SK-N-SH (cell line): ENCODE data around the gene KLHL30. TPM values are rescaled to one million over a fixed set of nuclear protein-coding genes. Genes with fewer than 3 reads are reported as not detected.
"Not testable (repeated sequence)": the region's sequence is repeated elsewhere in the genome, so short reads cannot be mapped to it uniquely, and the experiment has no call there.

Experiments
- CTCF ChIA-PET: fragments of 300-600, 350-600 bp; formaldehyde crosslinking; extraction: SDS; loops from one replicate; lab custom pipeline; 2021; lab: Yijun Ruan, JAX
- POLR2A ChIA-PET: fragments of 350-600 bp; sonication (Branson Sonifier 250); formaldehyde crosslinking; extraction: SDS; loops from one replicate; lab custom pipeline; 2020; ENCODE audit warnings: antibody characterized with exemption, inconsistent platforms; lab: Yijun Ruan, JAX
- DNase-seq: peaks from one replicate; pipeline ENCODE4 v3.0.0; 2012
- H2AFZ ChIP-seq: fragments of 200-600 bp; sonication (generic); 2 replicates; pipeline ENCODE4 v1.8.1; 2016; ENCODE audit warnings: antibody characterized with exemption, mild to moderate bottlenecking, low read depth
- H3F3A ChIP-seq: fragments of 200-600 bp; sonication (generic); replicated peaks from 2 replicates; pipeline ENCODE3; 2016; ENCODE audit warnings: antibody characterized with exemption, mild to moderate bottlenecking; ENCODE audit not compliant: insufficient read depth
- H3K27ac ChIP-seq, 2 experiments: fragments of 200-500 bp in 1 of 2; fragments of 200-600 bp in 1 of 2; sonication (Bioruptor generic) in 1 of 2; sonication (generic), shearing (Covaris generic) in 1 of 2; 2 replicates each; pipeline versions ENCODE4 v1.5.1 to v1.6.1; 2014 to 2016; ENCODE audit warnings: low read depth in 2 of 2, inconsistent platforms in 1 of 2, low read length in 1 of 2, mild to moderate bottlenecking in 1 of 2, mixed read lengths in 1 of 2
- H3K27me3 ChIP-seq: fragments of 200-600 bp; sonication (generic), shearing (Covaris generic); 2 replicates; pipeline ENCODE4 v1.6.1; 2016; ENCODE audit warnings: mixed run types; ENCODE audit not compliant: insufficient read depth
- H3K36me3 ChIP-seq, 2 experiments: fragments of 200-500 bp in 1 of 2; fragments of 200-600 bp in 1 of 2; sonication (Bioruptor generic) in 1 of 2; sonication (generic) in 1 of 2; replicated peaks in 1 of 2; 2 replicates each; pipeline versions ENCODE3 to v1.5.1; 2014 to 2016; ENCODE audit warnings: low read length in 1 of 2, mild to moderate bottlenecking in 1 of 2; ENCODE audit not compliant: insufficient read depth in 2 of 2, control insufficient read depth in 1 of 2
- H3K4me1 ChIP-seq, 2 experiments: fragments of 200-500 bp in 1 of 2; fragments of 200-600 bp in 1 of 2; sonication (Bioruptor generic) in 1 of 2; sonication (generic), shearing (Covaris generic) in 1 of 2; 2 replicates each; pipeline versions ENCODE4 v1.5.1 to v1.6.1; 2014 to 2016; ENCODE audit warnings: low read depth in 1 of 2, low read length in 1 of 2, mixed run types in 1 of 2; ENCODE audit not compliant: insufficient read depth in 2 of 2, control insufficient read depth in 1 of 2
- H3K4me2 ChIP-seq: fragments of 200-600 bp; sonication (generic), shearing (Covaris generic); 2 replicates; pipeline ENCODE4 v1.6.1; 2017; ENCODE audit warnings: mixed run types
- H3K4me3 ChIP-seq, 2 experiments: fragments of 200-500 bp in 1 of 2; fragments of 200-600 bp in 1 of 2; sonication (Bioruptor generic) in 1 of 2; sonication (generic), shearing (Covaris generic) in 1 of 2; 2 replicates each; pipeline versions ENCODE4 v1.5.1 to v1.8.1; 2014 to 2016; ENCODE audit warnings: low read depth in 2 of 2, inconsistent platforms in 1 of 2, low read length in 1 of 2, mild to moderate bottlenecking in 1 of 2, mixed read lengths in 1 of 2, moderate library complexity in 1 of 2
- H3K79me2 ChIP-seq: fragments of 200-600 bp; sonication (generic); 2 replicates; pipeline ENCODE4 v1.8.1; 2017; ENCODE audit warnings: mild to moderate bottlenecking; ENCODE audit not compliant: insufficient read depth
- H3K9ac ChIP-seq: fragments of 200-600 bp; sonication (generic); 2 replicates; pipeline ENCODE4 v1.6.1; 2017; ENCODE audit warnings: mixed run types
- H3K9me2 ChIP-seq: fragments of 200-600 bp; sonication (generic); 2 replicates; pipeline ENCODE4 v1.6.1; 2017; ENCODE audit warnings: mixed run types
- H3K9me3 ChIP-seq: fragments of 200-600 bp; sonication (generic); 2 replicates; pipeline ENCODE4 v1.6.1; 2017; ENCODE audit warnings: mixed run types, mild to moderate bottlenecking, moderate library complexity
- H4K20me1 ChIP-seq: fragments of 200-600 bp; sonication (generic); 2 replicates; pipeline ENCODE4 v1.6.1; 2017; ENCODE audit warnings: mild to moderate bottlenecking, mixed run types; ENCODE audit not compliant: insufficient read depth
- CHD2 ChIP-seq: fragments of 150-350 bp; IDR thresholded peaks from 2 replicates; pipeline ENCODE4 v1.6.1; 2018; ENCODE audit warnings: low read length; ENCODE audit not compliant: partially characterized antibody
- EZH2phosphoT487 ChIP-seq: fragments of 200-600 bp; sonication (generic); IDR thresholded peaks from 2 replicates; pipeline ENCODE4 v1.6.1; 2017; ENCODE audit warnings: low read depth, mixed run types, mild to moderate bottlenecking, antibody characterized with exemption, moderate library complexity, borderline replicate concordance
- GABPA ChIP-seq: IDR thresholded peaks from 2 replicates; pipeline ENCODE4 v1.4.0; 2012; ENCODE audit warnings: low read depth, mild to moderate bottlenecking
- MAX ChIP-seq: IDR thresholded peaks from 2 replicates; pipeline ENCODE4 v1.4.0; 2012; ENCODE audit warnings: low read depth
- NRF1 ChIP-seq: IDR thresholded peaks from 2 replicates; pipeline ENCODE4 v1.6.1; 2012; ENCODE audit warnings: low read depth, mild to moderate bottlenecking, low read length
- PBX3 ChIP-seq: IDR thresholded peaks from 2 replicates; pipeline ENCODE4; 2012
- RCOR1 ChIP-seq: fragments of 150-350 bp; IDR thresholded peaks from 2 replicates; pipeline ENCODE4 v1.6.1; 2017; ENCODE audit warnings: antibody characterized with exemption, low read length
- RXRA ChIP-seq: IDR thresholded peaks from 2 replicates; pipeline ENCODE4 v1.4.0; 2012; ENCODE audit warnings: low read depth, mild to moderate bottlenecking, borderline replicate concordance
- SIN3A ChIP-seq: IDR thresholded peaks from 2 replicates; pipeline ENCODE4 v1.6.1; 2012; ENCODE audit warnings: low read depth, mild to moderate bottlenecking, low read length, moderate library complexity, borderline replicate concordance
- SMC3 ChIP-seq: IDR thresholded peaks from 2 replicates; pipeline ENCODE4 v1.6.1; 2012; ENCODE audit warnings: low read depth, low read length, improper control_type of control experiment
- TCF12 ChIP-seq: IDR thresholded peaks from 2 replicates; pipeline ENCODE4 v1.4.0; 2012
- ZBTB33 ChIP-seq: IDR thresholded peaks from 2 replicates; pipeline ENCODE4 v1.4.0; 2012; ENCODE audit warnings: low read depth, borderline replicate concordance
- WGBS: methylation state at CpG from one replicate; pipeline ENCODE4 v1.1.6; 2017; ENCODE audit warnings: low lambda C conversion rate; 5-methylcytosine and 5-hydroxymethylcytosine counted together
- polyA plus RNA-seq, 3 experiments: library from polyadenylated mRNA; depleted of rRNA; stranded (reverse); fragments of >200 nt; gene quantifications; 2 replicates each; pipeline ENCODE4 v1.2.3, GENCODE V29; 2012

KLHL30 gene
- polyA plus RNA-seq, 1 of the 3 experiments (the other 2 are of a cell fraction): not detected

GRCh38 chr2:238113611-238114010 is 24.9 kb upstream of the KLHL30 start (continued):
- no peak for TF ChIP-seq CHD2
- TF ChIP-seq, all 33 proteins: peak for 0

- no peaks in the 10 kb centered on the region for H3K9me2 ChIP-seq
- ChIA-PET POLR2A (no interaction called here), CTCF (no interaction called here)
- H3K4me2 ChIP-seq: no peak overlapping the region
- WGBS: 82% methylated on average over 16 of the region's 16 CpGs
- TF ChIP-seq PBX3 (no peak), EZH2phosphoT487 (no peak), TCF12 (no peak), RXRA (no peak), GABPA (no peak), NRF1 (no peak), MAX (no peak), SMC3 (no peak)
- H3K79me2 ChIP-seq: no peaks in the 10 kb centered on the region
- H3K27me3 ChIP-seq: no peaks in the 10 kb centered on the region; the same call in 1 of the 2 replicates
- no peak overlapping the region for H3K27ac ChIP-seq
- no peaks in the 10 kb centered on the region for H4K20me1 ChIP-seq
- no peak for DNase-seq
- H3K9ac ChIP-seq: no peak overlapping the region
- no peaks in the 10 kb centered on the region for H3K36me3 ChIP-seq
- no peaks in the 10 kb centered on the region for H3F3A ChIP-seq
- H3K4me3 ChIP-seq: no peak overlapping the region
- no peak overlapping the region for H2AFZ ChIP-seq
- H3K4me1 ChIP-seq: peaks cover 0 to 9% of the 10 kb centered on the region in 2 experiments; a peak in 1 of 4 replicates
- peaks cover 8% of the 10 kb centered on the region for H3K9me3 ChIP-seq
These were observed 24.1 kb upstream of the KLHL30 start for GRCh38 chr2:238114331-238114841.

- Histone ChIP-seq H4K20me1 (no peaks in the 10 kb centered on the region), H3K9me2 (no peaks in the 10 kb centered on the region), H3K9me3 (peaks cover 8% of the 10 kb centered on the region), H3K79me2 (no peaks in the 10 kb centered on the region), H3K4me2 (no peak overlapping the region), H3K4me3 (no peak overlapping the region), H3K9ac (no peak overlapping the region), H3K27ac (no peak overlapping the region), H3K27me3 (no peaks in the 10 kb centered on the region; the same call in 1 of the 2 replicates), H3K4me1 (peaks cover 0 to 9% of the 10 kb centered on the region in 2 experiments; a peak in 1 of 4 replicates), H3K36me3 (no peaks in the 10 kb centered on the region), H3F3A (no peaks in the 10 kb centered on the region), H2AFZ (no peak overlapping the region)
- ChIA-PET POLR2A (no interaction called here), CTCF (interaction anchor here (1.0 to 1.2 kb wide), 3 partner anchors 14 to 148 kb away, joined by 3 to 4 read pairs (median 3); no protein-coding TSS in a partner anchor)
- TF ChIP-seq SIN3A (no peak), ZBTB33 (no peak), RCOR1 (no peak)
- 78% methylated on average over 28 of the region's 32 CpGs for WGBS
- no peak for DNase-seq
These were observed 23.4 kb upstream of the KLHL30 start for GRCh38 chr2:238114851-238115660.

GRCh38 chr2:238115709-238116108 is 22.8 kb upstream of the KLHL30 start:
- H4K20me1 ChIP-seq, H3F3A ChIP-seq, H3K9me3 ChIP-seq, H3K4me3 ChIP-seq, H3K4me2 ChIP-seq, H3K9ac ChIP-seq, H3K27me3 ChIP-seq, H2AFZ ChIP-seq, H3K79me2 ChIP-seq, H3K9me2 ChIP-seq, H3K27ac ChIP-seq, H3K36me3 ChIP-seq, H3K4me1 ChIP-seq, POLR2A ChIA-PET, DNase-seq: not testable (repeated sequence)
- CTCF ChIA-PET: interaction anchor here (1.0 to 1.2 kb wide), 3 partner anchors 15 to 148 kb away, joined by 3 to 4 read pairs (median 3); no protein-coding TSS in a partner anchor
- WGBS: 91% methylated on average over 11 of the region's 12 CpGs
